ENCODE data around the gene DRGX. TPM values are rescaled to one million over a fixed set of nuclear protein-coding genes. Genes with fewer than 3 reads are reported as not detected.
A peak's percentile ranks its signal among the peaks of the same experiment; 100 is the strongest.

The DRGX gene
- polyA plus RNA-seq, 6 donors from 2014 or later, result not detected

DNA sequence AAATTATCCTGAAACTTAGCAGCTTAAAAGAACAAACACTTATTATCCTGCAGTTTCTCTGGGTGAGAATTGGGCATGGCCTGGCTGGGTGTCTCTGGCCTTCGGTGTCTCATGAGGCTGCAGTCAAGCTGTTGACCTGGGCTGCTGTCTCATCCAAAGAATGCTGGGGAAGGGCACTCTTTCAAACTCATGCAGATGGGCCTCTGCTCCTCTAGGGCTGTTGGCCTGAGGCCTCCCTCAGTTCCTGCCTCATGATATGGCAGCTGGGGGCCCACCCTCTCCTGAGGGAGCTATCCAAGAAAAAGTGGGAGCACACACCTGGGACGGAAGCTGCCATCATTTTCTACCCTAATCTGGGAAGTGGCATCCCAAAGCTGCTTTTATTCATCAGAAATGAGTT lies 43.6 kb downstream of the DRGX start:
- Mint-ChIP-seq H3K27ac (no peak overlapping the region), H3K36me3 (no peaks in the 10 kb centered on the region), H3K4me3 (no peak overlapping the region), H3K4me1 (no peaks in the 10 kb centered on the region), H3K9me3 (peaks cover 0 to 28% (median 12%) of the 10 kb centered on the region in 7 donors), H3K27me3 (peaks cover 14 to 21% (median 17%) of the 10 kb centered on the region in 3 donors)
- ATAC-seq (ENCODE audit: low read depth in 2 of 2), result no peak
- no peak for DNase-seq

DNA sequence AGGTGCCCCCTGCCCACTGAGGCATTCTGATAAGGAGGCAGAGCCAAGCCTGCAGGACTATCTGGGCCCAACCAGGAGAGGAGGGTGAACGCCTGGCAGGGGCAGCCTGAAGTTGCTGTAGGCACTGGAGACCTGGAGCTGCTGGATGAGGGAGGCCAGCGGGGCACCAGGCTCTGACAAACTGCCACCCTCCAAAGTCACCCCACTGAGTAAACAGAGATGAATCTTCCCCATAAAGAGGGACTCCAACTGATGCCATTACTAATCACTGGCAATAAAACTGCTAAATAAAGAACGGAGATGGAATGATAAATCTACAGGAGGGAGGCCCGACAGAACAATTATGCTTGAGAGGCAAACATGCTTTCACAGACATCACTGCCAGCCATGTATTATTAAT lies 44.2 kb downstream of the DRGX start:
- DNase-seq, result no peak
- peaks cover 10 to 21% (median 13%) of the 10 kb centered on the region in 3 donors for H3K27me3 Mint-ChIP-seq
- H3K4me1 Mint-ChIP-seq, result no peaks in the 10 kb centered on the region
- no peak overlapping the region for H3K4me3 Mint-ChIP-seq
- H3K27ac Mint-ChIP-seq, result peak overlapping the region in 1 of 6 donors; percentile 13
- no peaks in the 10 kb centered on the region for H3K36me3 Mint-ChIP-seq
- ATAC-seq (ENCODE audit: low read depth in 2 of 2), result no peak
- H3K9me3 Mint-ChIP-seq, result peaks cover 0 to 22% (median 8%) of the 10 kb centered on the region in 7 donors

GRCh38 chr10:49350846-49351532 lies 44.9 kb downstream of the DRGX start:
- no peak overlapping the region for H3K4me3 Mint-ChIP-seq
- peaks cover 4 to 17% (median 9%) of the 10 kb centered on the region in 3 donors for H3K27me3 Mint-ChIP-seq
- H3K36me3 Mint-ChIP-seq, result no peaks in the 10 kb centered on the region
- no peaks in the 10 kb centered on the region for H3K4me1 Mint-ChIP-seq
- H3K9me3 Mint-ChIP-seq, result peaks cover 0 to 19% (median 8%) of the 10 kb centered on the region in 7 donors
- ATAC-seq (ENCODE audit: low read depth in 2 of 2) (no peak), DNase-seq (no peak)
- H3K27ac Mint-ChIP-seq, result no peak overlapping the region

- DNase-seq (no peak), ATAC-seq (ENCODE audit: low read depth in 2 of 2) (no peak)
- Mint-ChIP-seq H3K9me3 (peaks cover 0 to 18% (median 8%) of the 10 kb centered on the region in 7 donors), H3K4me3 (no peak overlapping the region), H3K4me1 (no peaks in the 10 kb centered on the region), H3K27ac (no peak overlapping the region), H3K36me3 (no peaks in the 10 kb centered on the region), H3K27me3 (peaks cover 0 to 10% (median 9%) of the 10 kb centered on the region in 3 donors)
Measured at GRCh38 chr10:49350138-49350537, 45.8 kb downstream of the DRGX start.

DNA sequence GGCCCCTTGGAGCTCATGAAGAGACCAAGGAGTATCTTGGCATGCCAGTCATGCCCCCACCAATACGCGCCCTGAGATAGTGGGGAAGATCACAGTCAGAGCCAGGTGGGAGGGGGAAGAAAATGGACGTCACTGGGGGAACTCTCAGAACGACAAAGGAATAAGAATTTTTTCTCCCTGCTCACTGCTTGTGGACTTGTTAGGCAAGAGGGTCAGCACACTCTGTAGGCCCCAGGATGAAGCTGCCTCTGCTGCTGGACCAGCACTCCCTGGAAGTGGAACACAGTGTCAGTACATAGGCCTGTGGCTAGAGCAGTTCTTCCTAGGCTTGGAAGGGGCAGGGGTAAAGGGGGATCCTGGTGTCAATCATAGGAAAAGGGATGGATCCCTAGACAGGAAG lies 46.5 kb downstream of the DRGX start:
- Mint-ChIP-seq H3K4me1 (no peaks in the 10 kb centered on the region), H3K27ac (no peak overlapping the region), H3K36me3 (no peaks in the 10 kb centered on the region), H3K9me3 (peaks cover 0 to 18% (median 8%) of the 10 kb centered on the region in 7 donors), H3K4me3 (no peak overlapping the region), H3K27me3 (peaks cover 0 to 10% (median 9%) of the 10 kb centered on the region in 3 donors)
- DNase-seq, result no peak
- no peak for ATAC-seq (ENCODE audit: low read depth in 2 of 2)

DNA sequence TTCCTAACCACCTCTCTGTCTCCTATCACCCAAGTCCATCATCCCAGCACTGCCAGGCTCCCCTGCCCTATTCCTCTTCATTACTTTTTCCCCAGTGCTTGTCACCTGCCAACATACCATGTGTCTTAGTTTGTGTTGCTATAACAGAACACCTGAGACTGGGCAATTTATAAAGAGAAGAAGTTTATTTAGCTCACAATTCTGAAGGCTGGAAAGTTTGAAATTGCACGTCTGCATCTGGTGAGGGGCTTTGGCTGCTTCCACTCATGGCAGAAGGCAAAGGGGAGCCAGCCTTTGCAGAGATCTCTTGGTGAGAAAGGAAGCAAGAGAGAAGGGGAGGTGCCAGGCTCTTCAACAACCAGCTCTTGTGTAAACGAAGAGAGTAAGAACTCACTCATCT lies 47.3 kb downstream of the DRGX start:
- Mint-ChIP-seq H3K27ac (no peak overlapping the region), H3K9me3 (peaks cover 0 to 18% (median 8%) of the 10 kb centered on the region in 7 donors), H3K27me3 (peaks cover 0 to 10% (median 9%) of the 10 kb centered on the region in 3 donors), H3K36me3 (no peaks in the 10 kb centered on the region), H3K4me3 (no peak overlapping the region), H3K4me1 (no peaks in the 10 kb centered on the region)
- ATAC-seq (ENCODE audit: low read depth in 2 of 2) (no peak), DNase-seq (no peak)

DNA sequence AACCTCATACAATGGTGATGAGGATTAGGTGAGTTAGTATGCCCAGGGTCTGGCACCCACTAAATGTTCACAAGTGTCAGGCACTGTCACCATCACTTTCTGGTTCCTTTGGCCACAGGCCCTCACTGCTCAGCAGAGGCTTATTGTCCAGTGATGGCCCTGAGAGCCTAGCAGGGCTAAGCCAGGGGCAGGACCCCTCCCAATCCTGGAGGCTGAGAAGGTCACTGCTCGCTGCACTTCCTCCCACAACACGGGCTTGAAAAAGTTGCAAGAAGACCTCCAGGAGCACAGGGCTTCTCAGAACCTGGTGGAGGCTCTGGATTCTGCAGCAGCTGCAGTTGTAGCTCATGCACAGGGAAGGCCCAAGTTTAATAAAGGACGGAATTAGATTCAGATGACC lies 48.1 kb downstream of the DRGX start:
- Mint-ChIP-seq H3K9me3 (peaks cover 0 to 18% (median 8%) of the 10 kb centered on the region in 7 donors), H3K4me3 (no peak overlapping the region), H3K36me3 (no peaks in the 10 kb centered on the region), H3K27ac (no peak overlapping the region), H3K27me3 (peaks cover 0 to 15% (median 9%) of the 10 kb centered on the region in 3 donors), H3K4me1 (no peaks in the 10 kb centered on the region)
- ATAC-seq (ENCODE audit: low read depth in 2 of 2) (no peak), DNase-seq (no peak)

- H3K27ac Mint-ChIP-seq, result no peak overlapping the region
- no peak overlapping the region for H3K4me3 Mint-ChIP-seq
- no peaks in the 10 kb centered on the region for H3K36me3 Mint-ChIP-seq
- H3K27me3 Mint-ChIP-seq, result peaks cover 0 to 20% (median 9%) of the 10 kb centered on the region in 3 donors
- DNase-seq (no peak), ATAC-seq (ENCODE audit: low read depth in 2 of 2) (no peak)
- peaks cover 0 to 18% (median 8%) of the 10 kb centered on the region in 7 donors for H3K9me3 Mint-ChIP-seq
- H3K4me1 Mint-ChIP-seq, result no peaks in the 10 kb centered on the region
Measured at GRCh38 chr10:49347342-49347741, 48.5 kb downstream of the DRGX start.

DNA sequence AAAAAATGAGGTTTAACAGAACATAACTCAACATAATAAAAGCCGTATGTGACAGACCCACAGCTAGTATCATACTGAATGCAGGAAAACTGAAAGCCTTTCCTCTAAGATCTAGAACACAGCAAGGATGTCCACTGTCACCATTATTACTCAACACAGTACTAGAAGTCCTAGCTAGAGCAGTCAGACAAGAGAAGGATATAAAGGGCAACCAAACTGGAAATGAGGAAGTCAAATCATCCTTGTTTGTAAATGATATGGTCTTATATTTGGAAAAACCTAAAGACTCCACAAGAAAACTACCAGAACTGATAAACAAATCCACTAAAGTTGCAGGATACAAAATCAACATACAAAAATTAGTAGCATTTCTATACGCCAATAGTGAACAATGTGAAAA lies 51.0 kb downstream of the DRGX start:
- Mint-ChIP-seq H3K4me3 (no peak overlapping the region), H3K4me1 (no peaks in the 10 kb centered on the region), H3K36me3 (no peaks in the 10 kb centered on the region), H3K9me3 (peaks cover 0 to 12% (median 2%) of the 10 kb centered on the region in 7 donors), H3K27me3 (peaks cover 0 to 17% (median 8%) of the 10 kb centered on the region in 3 donors), H3K27ac (no peak overlapping the region)
- no peak for DNase-seq
- no peak for ATAC-seq (ENCODE audit: low read depth in 2 of 2)

DNA sequence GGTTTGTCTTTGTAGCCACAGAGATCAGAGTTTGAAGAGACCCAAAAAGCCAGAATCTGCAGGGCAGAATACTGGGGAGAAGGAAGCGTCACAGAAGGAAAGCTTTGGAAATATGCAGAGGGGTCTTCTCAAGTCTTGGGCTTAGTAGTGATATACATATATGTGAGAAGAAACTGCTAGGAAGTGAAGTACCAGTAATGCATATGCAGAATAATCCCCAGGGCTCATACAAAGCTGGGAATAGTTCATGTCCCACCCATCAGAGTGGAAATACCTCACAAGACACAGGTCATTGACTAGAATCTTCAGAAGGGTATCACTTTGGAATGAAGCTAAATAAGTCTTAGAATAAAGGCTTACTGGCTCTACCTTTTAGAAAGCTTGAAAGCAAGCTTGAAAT lies 57.3 kb downstream of the DRGX start:
- Mint-ChIP-seq H3K4me1 (peaks cover 0 to 7% (median 5%) of the 10 kb centered on the region in 3 donors), H3K36me3 (peaks cover 0 to 14% of the 10 kb centered on the region in 2 donors), H3K4me3 (no peak overlapping the region), H3K27me3 (peaks cover 4 to 23% (median 13%) of the 10 kb centered on the region in 3 donors), H3K27ac (no peak overlapping the region), H3K9me3 (peaks cover 0 to 16% (median 3%) of the 10 kb centered on the region in 7 donors)
- ATAC-seq (ENCODE audit: low read depth in 2 of 2) (no peak), DNase-seq (no peak)

DNA sequence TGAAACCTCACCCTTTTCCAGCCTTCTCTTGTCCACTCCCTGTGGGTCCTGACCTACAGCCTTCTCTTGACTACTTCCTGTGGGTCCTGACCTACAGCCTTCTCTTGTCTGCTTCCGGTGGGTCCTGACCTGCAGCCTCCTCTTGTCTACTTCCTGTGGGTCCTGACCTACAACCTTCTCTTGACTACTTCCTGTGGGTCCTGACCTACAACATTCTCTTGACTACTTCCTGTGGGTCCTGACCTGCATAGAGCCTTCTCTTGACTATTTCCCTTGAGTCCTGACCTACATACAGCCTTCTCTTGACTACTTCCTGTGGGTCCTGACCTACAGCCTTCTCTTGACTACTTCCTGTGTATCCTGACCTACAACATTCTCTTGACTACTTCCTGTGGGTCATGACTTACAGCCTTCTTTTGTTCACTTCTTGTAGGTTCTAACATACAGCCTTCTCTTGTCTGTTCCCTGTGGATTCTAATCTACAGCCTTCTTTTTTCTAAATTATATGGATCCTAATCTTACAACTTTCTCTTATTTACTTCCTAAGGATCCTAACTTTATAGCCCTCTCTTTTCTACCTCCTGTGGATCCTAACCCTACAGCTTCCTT lies 60.4 kb downstream of the DRGX start:
- Mint-ChIP-seq H3K4me1 (peaks cover 0 to 7% (median 5%) of the 10 kb centered on the region in 3 donors), H3K27ac (peak overlapping the region in 1 of 6 donors; percentile 23), H3K27me3 (peaks cover 4 to 19% (median 13%) of the 10 kb centered on the region in 3 donors), H3K36me3 (peaks cover 0 to 14% of the 10 kb centered on the region in 2 donors), H3K9me3 (peaks cover 0 to 16% (median 3%) of the 10 kb centered on the region in 7 donors), H3K4me3 (no peak overlapping the region)
- DNase-seq, result no peak
- no peak for ATAC-seq (ENCODE audit: low read depth in 2 of 2)

DNA sequence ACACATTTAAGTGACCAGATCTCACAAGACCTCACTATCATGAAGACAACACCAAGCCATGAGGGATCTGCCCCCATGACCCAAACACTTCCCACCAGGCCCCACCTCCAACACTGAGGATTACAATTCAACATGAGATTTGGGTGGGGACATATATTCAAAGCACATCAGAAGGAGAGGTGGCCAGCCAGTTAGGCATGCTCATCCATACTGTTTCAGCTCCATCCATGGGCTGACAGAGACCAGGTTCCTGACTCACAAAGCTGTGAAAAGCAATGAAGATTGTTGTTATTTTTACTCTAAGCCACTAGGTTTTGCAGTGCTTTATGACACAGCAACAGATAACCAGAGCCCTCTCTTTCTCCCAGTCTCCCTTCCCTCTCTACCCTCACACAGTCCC lies 60.9 kb downstream of the DRGX start:
- no peak for DNase-seq
- peaks cover 0 to 7% (median 5%) of the 10 kb centered on the region in 3 donors for H3K4me1 Mint-ChIP-seq
- ATAC-seq (ENCODE audit: low read depth in 2 of 2), result no peak
- peaks cover 4 to 19% (median 16%) of the 10 kb centered on the region in 3 donors for H3K27me3 Mint-ChIP-seq
- H3K9me3 Mint-ChIP-seq, result peaks cover 0 to 16% (median 3%) of the 10 kb centered on the region in 7 donors
- H3K4me3 Mint-ChIP-seq, result no peak overlapping the region
- peaks cover 0 to 14% of the 10 kb centered on the region in 2 donors for H3K36me3 Mint-ChIP-seq
- H3K27ac Mint-ChIP-seq, result peak overlapping the region in 2 of 6 donors; percentile 23 to 25

GRCh38 chr10:49333192-49333591 lies 62.7 kb downstream of the DRGX start:
- H3K36me3 Mint-ChIP-seq, result peaks cover 0 to 14% of the 10 kb centered on the region in 2 donors
- peaks cover 0 to 16% (median 3%) of the 10 kb centered on the region in 7 donors for H3K9me3 Mint-ChIP-seq
- H3K27ac Mint-ChIP-seq, result no peak overlapping the region
- peaks cover 0 to 7% (median 5%) of the 10 kb centered on the region in 3 donors for H3K4me1 Mint-ChIP-seq
- H3K27me3 Mint-ChIP-seq, result peaks cover 5 to 16% (median 14%) of the 10 kb centered on the region in 3 donors
- peak overlapping the region in 1 of 8 donors; percentile 64 for H3K4me3 Mint-ChIP-seq
- no peak for ATAC-seq (ENCODE audit: low read depth in 2 of 2)
- DNase-seq, result no peak

GRCh38 chr10:49332768-49333167 lies 63.1 kb downstream of the DRGX start:
- Mint-ChIP-seq H3K27me3 (peaks cover 5 to 16% (median 13%) of the 10 kb centered on the region in 3 donors), H3K9me3 (peaks cover 0 to 16% (median 3%) of the 10 kb centered on the region in 7 donors), H3K36me3 (peaks cover 0 to 14% of the 10 kb centered on the region in 2 donors), H3K4me3 (no peak overlapping the region), H3K27ac (no peak overlapping the region), H3K4me1 (peaks cover 0 to 7% (median 5%) of the 10 kb centered on the region in 3 donors)
- no peak for ATAC-seq (ENCODE audit: low read depth in 2 of 2)
- no peak for DNase-seq

Measured in naive B cell (primary cell).